H1 (cell line): Measurements from ENCODE around the gene GLT8D1. TPM values are rescaled to one million over a fixed set of nuclear protein-coding genes. Genes with fewer than 3 reads are reported as not detected.

Experiments used
- ASH2L ChIP-seq: fragments of 200-600, 300-600 bp; sonication (generic); IDR thresholded peaks from one replicate; pipeline ENCODE4 v1.7.1; 2017; ENCODE audit warnings: low read length
- ATF3 ChIP-seq: IDR thresholded peaks from 2 replicates; pipeline ENCODE4 v1.6.1; 2011; ENCODE audit warnings: low read depth, mild to moderate bottlenecking, low read length; ENCODE audit not compliant: insufficient read depth
- BRCA1 ChIP-seq: IDR thresholded peaks from 2 replicates; pipeline ENCODE4 v1.6.1; 2012; ENCODE audit warnings: low read depth, low read length, improper control_type of control experiment
- CHD2 ChIP-seq: IDR thresholded peaks from 2 replicates; pipeline ENCODE4 v1.6.1; 2012; ENCODE audit warnings: low read length, improper control_type of control experiment
- CTBP2 ChIP-seq: IDR thresholded peaks from 2 replicates; pipeline ENCODE4 v1.7.0; 2011; ENCODE audit warnings: borderline replicate concordance, mild to moderate bottlenecking, moderate library complexity, mixed read lengths, low read length; ENCODE audit not compliant: insufficient read depth, insufficient read length
- HDAC6 ChIP-seq: IDR thresholded peaks from one replicate; pipeline ENCODE4 v1.7.1; 2012; ENCODE audit warnings: low read depth, mild to moderate bottlenecking, inconsistent platforms, low read length, moderate library complexity
- JUND ChIP-seq: IDR thresholded peaks from 2 replicates; pipeline ENCODE4 v1.6.1; 2011; ENCODE audit warnings: mild to moderate bottlenecking, improper control_type of control experiment, low read length
- NRF1 ChIP-seq: IDR thresholded peaks from 2 replicates; pipeline ENCODE4 v1.6.1; 2011; ENCODE audit warnings: mild to moderate bottlenecking, low read depth, low read length, improper control_type of control experiment
- PHF8 ChIP-seq: fragments of 200-600 bp; sonication (generic); conservative IDR thresholded peaks from 2 replicates; pipeline ENCODE4 v1.7.1; 2012; ENCODE audit warnings: low read depth, mild to moderate bottlenecking, inconsistent platforms, low read length, moderate library complexity
- POU5F1 ChIP-seq: IDR thresholded peaks from 2 replicates; pipeline ENCODE4 v1.6.1; 2011; ENCODE audit warnings: low read depth, mild to moderate bottlenecking, low read length, moderate library complexity
- SIX5 ChIP-seq: IDR thresholded peaks from 2 replicates; pipeline ENCODE4 v1.6.1; 2011; ENCODE audit warnings: mild to moderate bottlenecking, low read depth, low read length
- SP4 ChIP-seq: IDR thresholded peaks from 2 replicates; pipeline ENCODE4 v1.6.1; 2012; ENCODE audit warnings: low read length, inconsistent platforms
- SUZ12 ChIP-seq: fragments of 200-600 bp; sonication (generic); IDR thresholded peaks from 2 replicates; pipeline ENCODE4 v1.6.1; 2012; ENCODE audit warnings: mild to moderate bottlenecking, inconsistent platforms, low read length, moderate library complexity, mixed read lengths
- USF2 ChIP-seq: IDR thresholded peaks from 2 replicates; pipeline ENCODE4 v1.6.1; 2011; ENCODE audit warnings: low read length, improper control_type of control experiment
- ZNF274 ChIP-seq: IDR thresholded peaks from 2 replicates; pipeline ENCODE4 v1.7.0; 2012; ENCODE audit warnings: low read length, borderline replicate concordance; ENCODE audit errors: extremely low read depth
- polyA plus RNA-seq, 7 experiments: library from polyadenylated mRNA; depleted of rRNA in 3 of 7; stranded (reverse) in 5 of 7; unstranded in 2 of 7; fragments of >200 nt in 5 of 7; fragments of 200-250 nt in 2 of 7; gene quantifications; 1 replicate in 5 of 7; 2 replicates in 1 of 7; 4 replicates in 1 of 7; pipeline versions ENCODE4 v1.2.1 to v1.2.3, GENCODE V29; 2011 to 2013; ENCODE audit warnings: missing spikeins in 2 of 7, mixed read lengths in 2 of 7
- total RNA-seq: library from RNA; stranded (reverse); fragmentation: NEBNext Ultra II Directional; extraction: Animal tissue kit (Norgen Biotek cat#: 25700); gene quantifications from 2 replicates; pipeline ENCODE4 v1.2.1, GENCODE V29; 2021
- TF ChIP-seq, protein P1 (sequence below), 3 experiments: IDR thresholded peaks; 1 replicate in 2 of 3; 2 replicates in 1 of 3; pipeline versions ENCODE4 v1.5.1 to v1.6.1; 2011; ENCODE audit warnings: low read length in 3 of 3, mild to moderate bottlenecking in 3 of 3, inconsistent platforms in 2 of 3, low read depth in 1 of 3, moderate library complexity in 1 of 3; ENCODE audit not compliant: insufficient read depth in 1 of 3; ENCODE audit errors: control extremely low read depth in 1 of 3
- TF ChIP-seq, protein P2 (sequence below): IDR thresholded peaks from 2 replicates; pipeline ENCODE4 v1.6.1; 2012; ENCODE audit warnings: low read length, inconsistent platforms

The GLT8D1 gene
- total and polyA plus RNA-seq, 2 of the 8 experiments (the other 6 are each of a cell fraction or from before 2014, with no cell fraction given) = 29.0 to 33.6 TPM

DNA sequence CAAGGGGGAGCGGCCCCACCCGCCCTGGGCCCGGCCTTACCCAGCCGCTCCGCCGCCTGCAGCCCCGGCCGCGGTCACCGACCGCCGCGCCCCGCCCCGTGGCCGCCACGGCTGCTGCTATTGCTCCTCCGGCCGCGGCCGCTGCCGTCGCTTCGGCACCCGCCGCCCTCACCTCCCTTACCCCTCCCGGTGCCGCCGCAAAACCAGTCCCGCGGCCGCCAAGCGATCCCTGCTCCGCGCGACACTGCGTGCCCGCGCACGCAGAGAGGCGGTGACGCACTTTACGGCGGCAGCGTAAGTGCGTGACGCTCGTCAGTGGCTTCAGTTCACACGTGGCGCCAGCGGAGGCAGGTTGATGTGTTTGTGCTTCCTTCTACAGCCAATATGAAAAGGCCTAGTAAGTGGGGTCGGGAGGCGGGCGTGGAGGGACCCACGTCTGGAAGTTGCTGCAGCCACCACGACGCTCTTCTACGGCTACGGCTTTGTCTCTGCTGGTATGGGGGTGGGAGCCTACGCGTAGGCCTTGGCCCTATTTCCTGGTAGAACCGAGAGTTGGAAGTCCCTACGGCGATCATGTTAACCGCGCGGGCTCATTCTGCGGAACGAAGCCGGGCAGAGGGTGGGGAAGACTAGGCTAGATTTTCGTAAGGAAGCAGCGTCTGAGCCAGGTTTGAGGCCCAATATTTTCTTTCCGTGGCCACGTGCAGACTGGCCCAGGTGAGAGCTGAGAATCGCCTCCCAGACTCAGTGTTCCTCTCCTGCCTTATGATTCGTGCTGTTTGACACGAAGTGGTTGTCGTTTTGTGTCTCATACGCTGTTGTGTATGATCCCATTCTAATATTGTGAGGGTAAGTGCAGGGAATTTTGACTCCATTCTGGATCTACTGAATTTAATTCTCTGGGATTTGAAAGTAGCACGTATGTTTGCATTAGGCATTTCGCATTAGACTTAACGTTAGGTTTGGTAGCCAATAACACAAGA, 19.6 kb downstream of the GLT8D1 start, which contains the start of the genes GNL3 and PBRM1 (continued):
- TF ChIP-seq CTBP2 (peak; percentile 2), CHD2 (no peak), SUZ12 (no peak; the same call in 1 of the 2 replicates), USF2 (0 out of 2 replicates have a peak, but pooled peaks have one; percentile 20), PHF8 (peak; percentile 86), JUND (peak; percentile 32; the same call in 1 of the 2 replicates), SIX5 (no peak), POU5F1 (no peak), ASH2L (no peak), SP4 (no peak), BRCA1 (no peak), HDAC6 (no peak), ATF3 (peak; percentile 85), NRF1 (peak; percentile 18; the same call in 1 of the 2 replicates), ZNF274 (no peak)
- TF ChIP-seq, protein P1, sequence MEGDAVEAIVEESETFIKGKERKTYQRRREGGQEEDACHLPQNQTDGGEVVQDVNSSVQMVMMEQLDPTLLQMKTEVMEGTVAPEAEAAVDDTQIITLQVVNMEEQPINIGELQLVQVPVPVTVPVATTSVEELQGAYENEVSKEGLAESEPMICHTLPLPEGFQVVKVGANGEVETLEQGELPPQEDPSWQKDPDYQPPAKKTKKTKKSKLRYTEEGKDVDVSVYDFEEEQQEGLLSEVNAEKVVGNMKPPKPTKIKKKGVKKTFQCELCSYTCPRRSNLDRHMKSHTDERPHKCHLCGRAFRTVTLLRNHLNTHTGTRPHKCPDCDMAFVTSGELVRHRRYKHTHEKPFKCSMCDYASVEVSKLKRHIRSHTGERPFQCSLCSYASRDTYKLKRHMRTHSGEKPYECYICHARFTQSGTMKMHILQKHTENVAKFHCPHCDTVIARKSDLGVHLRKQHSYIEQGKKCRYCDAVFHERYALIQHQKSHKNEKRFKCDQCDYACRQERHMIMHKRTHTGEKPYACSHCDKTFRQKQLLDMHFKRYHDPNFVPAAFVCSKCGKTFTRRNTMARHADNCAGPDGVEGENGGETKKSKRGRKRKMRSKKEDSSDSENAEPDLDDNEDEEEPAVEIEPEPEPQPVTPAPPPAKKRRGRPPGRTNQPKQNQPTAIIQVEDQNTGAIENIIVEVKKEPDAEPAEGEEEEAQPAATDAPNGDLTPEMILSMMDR (IDR thresholded peaks at IDR 0.05; ENCODE audit: control extremely low read depth in 1 of 3, insufficient read depth in 1 of 3, low read depth in 1 of 3, low read length in 3 of 3) = no peak
- TF ChIP-seq, protein P2, sequence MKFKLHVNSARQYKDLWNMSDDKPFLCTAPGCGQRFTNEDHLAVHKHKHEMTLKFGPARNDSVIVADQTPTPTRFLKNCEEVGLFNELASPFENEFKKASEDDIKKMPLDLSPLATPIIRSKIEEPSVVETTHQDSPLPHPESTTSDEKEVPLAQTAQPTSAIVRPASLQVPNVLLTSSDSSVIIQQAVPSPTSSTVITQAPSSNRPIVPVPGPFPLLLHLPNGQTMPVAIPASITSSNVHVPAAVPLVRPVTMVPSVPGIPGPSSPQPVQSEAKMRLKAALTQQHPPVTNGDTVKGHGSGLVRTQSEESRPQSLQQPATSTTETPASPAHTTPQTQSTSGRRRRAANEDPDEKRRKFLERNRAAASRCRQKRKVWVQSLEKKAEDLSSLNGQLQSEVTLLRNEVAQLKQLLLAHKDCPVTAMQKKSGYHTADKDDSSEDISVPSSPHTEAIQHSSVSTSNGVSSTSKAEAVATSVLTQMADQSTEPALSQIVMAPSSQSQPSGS = no peak
